Measurements from ENCODE around the gene OR1F1.

DNA sequence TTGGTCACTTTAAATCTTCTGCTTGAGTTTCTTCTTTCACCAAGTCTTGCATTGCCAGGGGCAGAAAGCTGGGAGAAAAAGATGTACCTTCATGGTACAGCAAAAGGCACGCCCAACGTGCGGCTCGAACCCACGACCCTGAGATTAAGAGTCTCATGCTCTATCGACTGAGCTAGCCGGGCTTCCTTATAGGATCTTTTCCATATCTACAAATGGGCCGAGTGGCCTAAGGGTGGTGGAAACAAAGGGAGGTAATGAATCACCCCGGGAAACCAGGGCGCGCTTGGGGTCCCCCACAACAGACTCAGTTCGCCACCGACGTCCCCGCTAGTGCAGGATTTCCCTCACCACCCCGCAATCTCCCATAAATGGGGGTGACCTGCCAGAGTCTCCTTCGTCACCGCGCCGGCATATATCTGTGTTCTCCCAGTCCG lies 7.5 kb upstream of the OR1F1 start:
- TF ChIP-seq POLR2A (IDR thresholded peaks at IDR 0.05) = no peak
- TF ChIP-seq, protein P1, sequence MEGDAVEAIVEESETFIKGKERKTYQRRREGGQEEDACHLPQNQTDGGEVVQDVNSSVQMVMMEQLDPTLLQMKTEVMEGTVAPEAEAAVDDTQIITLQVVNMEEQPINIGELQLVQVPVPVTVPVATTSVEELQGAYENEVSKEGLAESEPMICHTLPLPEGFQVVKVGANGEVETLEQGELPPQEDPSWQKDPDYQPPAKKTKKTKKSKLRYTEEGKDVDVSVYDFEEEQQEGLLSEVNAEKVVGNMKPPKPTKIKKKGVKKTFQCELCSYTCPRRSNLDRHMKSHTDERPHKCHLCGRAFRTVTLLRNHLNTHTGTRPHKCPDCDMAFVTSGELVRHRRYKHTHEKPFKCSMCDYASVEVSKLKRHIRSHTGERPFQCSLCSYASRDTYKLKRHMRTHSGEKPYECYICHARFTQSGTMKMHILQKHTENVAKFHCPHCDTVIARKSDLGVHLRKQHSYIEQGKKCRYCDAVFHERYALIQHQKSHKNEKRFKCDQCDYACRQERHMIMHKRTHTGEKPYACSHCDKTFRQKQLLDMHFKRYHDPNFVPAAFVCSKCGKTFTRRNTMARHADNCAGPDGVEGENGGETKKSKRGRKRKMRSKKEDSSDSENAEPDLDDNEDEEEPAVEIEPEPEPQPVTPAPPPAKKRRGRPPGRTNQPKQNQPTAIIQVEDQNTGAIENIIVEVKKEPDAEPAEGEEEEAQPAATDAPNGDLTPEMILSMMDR (IDR thresholded peaks at IDR 0.05) = no peak
- no peak for TF ChIP-seq POLR2AphosphoS5 (IDR thresholded peaks at IDR 0.05; ENCODE audit: insufficient read depth in 1 of 2, low read depth in 1 of 2)
